GM13977 (cell line): ENCODE measurements around the gene IL16.

ENCODE experiments used
- DNase-seq: peaks from one replicate; pipeline ENCODE4 v3.0.0; 2012; ENCODE audit warnings: low spot score
- in situ Hi-C: fragments of 300-500 bp; cut with MboI; formaldehyde crosslinking; loops from one replicate; pipeline ENCODE4 v1.12.0; 2022; ENCODE audit warnings: low sequenced_read_pairs, low pct_unique_long_range_greater_than_20kb, mixed read lengths, inconsistent platforms; ENCODE audit not compliant: unreplicated experiment
- TF ChIP-seq, protein P1 (sequence below): IDR thresholded peaks from 2 replicates; pipeline ENCODE4 v1.5.1; 2012; ENCODE audit warnings: mild to moderate bottlenecking, control low read depth; ENCODE audit not compliant: insufficient read depth; ENCODE audit errors: extremely low read depth, missing control alignments

IL16 gene

DNA sequence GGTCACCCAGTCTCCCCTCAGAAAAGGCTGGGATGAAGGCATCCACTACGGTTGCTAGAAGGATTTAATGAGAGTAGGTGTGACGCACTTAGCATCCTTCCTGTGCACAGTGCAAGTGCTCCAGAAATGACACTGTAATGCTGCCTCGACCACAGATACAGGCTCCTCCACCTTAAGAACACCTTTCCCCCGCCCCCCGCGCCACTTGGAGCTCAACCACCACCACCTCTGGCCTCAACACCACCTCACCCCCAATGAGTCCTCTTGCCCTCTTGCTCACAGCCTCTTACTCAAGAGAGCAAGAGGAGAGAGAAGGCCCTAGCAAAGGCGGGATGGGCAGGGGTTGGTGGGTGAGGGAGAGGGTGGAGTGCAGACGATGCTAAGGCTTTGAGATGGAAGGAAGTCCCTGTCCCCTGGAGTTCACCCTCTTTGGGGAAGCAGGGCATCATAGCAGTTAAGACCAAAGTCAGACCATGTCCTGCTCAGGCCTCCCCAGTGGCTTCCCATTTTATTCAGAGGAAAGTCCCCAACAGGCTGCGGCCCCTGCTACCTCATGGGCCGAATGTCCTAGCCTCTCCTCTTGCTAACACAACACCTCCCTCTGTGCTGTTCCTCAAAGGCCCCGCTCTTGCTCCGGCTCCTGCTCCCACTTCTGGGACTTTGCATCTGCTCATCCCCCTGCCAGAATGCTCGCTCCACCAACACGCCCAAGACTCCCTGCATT lies 118.9 kb downstream of the IL16 start:
- TF ChIP-seq, protein P1, sequence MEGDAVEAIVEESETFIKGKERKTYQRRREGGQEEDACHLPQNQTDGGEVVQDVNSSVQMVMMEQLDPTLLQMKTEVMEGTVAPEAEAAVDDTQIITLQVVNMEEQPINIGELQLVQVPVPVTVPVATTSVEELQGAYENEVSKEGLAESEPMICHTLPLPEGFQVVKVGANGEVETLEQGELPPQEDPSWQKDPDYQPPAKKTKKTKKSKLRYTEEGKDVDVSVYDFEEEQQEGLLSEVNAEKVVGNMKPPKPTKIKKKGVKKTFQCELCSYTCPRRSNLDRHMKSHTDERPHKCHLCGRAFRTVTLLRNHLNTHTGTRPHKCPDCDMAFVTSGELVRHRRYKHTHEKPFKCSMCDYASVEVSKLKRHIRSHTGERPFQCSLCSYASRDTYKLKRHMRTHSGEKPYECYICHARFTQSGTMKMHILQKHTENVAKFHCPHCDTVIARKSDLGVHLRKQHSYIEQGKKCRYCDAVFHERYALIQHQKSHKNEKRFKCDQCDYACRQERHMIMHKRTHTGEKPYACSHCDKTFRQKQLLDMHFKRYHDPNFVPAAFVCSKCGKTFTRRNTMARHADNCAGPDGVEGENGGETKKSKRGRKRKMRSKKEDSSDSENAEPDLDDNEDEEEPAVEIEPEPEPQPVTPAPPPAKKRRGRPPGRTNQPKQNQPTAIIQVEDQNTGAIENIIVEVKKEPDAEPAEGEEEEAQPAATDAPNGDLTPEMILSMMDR, result no peak
- no peak for DNase-seq
- in situ Hi-C loops, result no loop called here

DNA sequence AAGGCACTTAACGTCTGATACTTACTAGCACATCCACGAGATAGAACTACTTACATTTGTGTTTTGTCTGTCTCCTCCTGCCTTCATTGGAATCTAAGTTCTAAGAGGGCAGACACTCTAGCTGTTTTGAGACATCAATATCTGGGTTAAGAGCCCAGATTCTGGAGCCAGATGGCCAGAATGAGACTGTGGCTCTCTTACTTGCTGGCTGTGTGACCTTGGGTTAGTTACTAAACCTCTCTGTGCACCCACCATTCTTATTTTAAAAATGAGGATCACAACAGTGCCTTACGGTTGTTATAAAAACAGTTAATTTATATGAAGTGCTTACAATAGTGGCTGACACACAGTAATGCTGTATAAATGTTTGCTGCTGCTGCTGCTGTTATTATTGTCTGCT lies 119.6 kb downstream of the IL16 start:
- in situ Hi-C loops, result no loop called here
- DNase-seq, result no peak
- TF ChIP-seq, protein P1, result no peak

- in situ Hi-C loops, result no loop called here
- TF ChIP-seq, protein P1, result no peak
- DNase-seq, result no peak
Observed at GRCh38 chr15:81317642-81318017, 121.0 kb downstream of the IL16 start.

DNA sequence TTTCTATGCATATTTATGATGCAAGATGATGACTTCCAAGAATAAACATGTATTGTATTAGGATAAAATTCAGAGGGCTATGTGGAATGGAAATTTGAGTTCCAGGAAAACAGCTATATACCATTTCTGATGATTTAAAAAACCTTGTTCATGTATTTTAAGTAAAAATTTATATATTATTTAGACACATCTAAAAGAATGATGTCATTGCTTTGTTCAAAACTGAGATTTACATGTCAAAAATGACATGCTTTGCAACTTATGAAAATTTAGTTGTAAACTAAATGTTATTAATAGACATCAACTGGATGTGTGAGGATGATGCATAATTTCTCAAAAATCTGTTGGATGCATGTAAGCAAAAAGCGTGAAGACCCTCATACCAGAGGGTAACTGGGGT lies 125.0 kb downstream of the IL16 start:
- TF ChIP-seq, protein P1, result no peak
- DNase-seq, result no peak
- in situ Hi-C loops, result no loop called here

- DNase-seq, result no peak
Observed at GRCh38 chr15:81322676-81323253, 126.1 kb downstream of the IL16 start.

DNA sequence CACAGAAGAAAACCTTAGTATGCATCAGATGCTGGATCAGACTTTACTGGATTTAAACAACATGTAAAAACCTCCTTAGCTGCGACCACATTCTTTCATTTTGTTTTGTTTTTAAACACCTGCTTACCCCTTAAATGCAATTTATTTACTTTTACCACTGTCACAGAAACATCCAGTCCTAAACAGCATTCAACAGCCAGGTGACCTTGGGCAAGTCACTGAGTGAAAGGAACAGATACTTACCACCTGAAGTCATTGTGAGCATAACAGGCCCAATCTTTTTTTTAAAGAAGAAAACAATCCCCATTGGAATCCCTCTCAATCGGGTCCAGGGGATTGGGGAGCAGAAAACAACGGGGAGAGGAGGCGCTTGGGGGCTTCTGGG lies 126.9 kb downstream of the IL16 start:
- no peak for DNase-seq
- in situ Hi-C loops, result no loop called here
- TF ChIP-seq, protein P1, result no peak

More at GRCh38 chr15:81322676-81323253, 126.1 kb downstream of the IL16 start:
- in situ Hi-C loops, result no loop called here
- TF ChIP-seq, protein P1, result no peak
